ENCODE measurements around the gene CDT1.

Gene CDT1

DNA sequence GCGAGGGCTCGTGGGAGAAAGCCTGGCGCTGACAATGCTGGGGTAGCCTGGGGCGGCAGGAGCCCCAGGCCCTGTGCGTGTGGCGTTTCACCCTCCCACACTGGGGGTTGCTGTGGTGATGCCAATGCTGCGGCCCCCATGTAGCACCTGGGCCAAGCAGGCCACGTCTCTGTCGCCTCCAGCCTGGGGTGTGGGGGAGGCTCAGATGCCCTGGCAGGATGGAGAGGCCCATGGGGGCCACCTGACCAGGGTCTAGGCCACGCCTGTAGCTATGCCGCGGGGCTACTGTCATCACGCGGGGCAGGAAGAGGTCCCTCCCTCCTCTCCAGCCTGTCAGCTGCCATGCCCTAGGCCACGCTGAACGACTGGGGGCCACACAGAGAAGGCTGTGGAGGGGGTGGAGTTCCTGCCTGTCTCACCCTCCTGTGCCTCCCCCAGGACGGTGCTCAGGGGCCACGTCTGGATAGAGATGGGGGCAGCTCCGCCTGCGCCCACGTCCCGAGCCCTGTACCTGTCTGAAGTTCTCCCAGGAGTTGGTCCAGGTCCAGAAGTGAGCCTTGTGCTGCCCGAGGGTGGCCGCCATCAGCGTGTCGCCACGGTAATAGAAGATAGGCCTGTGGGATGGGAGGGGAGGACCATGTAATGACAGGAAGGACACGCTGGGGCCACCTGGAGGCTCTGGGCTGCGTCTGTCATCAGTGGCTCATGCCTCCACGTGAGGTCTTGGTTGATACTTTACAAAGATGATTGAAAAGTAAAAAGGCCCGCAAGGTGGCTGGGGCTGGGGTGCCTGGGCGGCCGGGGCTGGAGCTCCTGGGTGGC lies 20.9 kb downstream of the CDT1 start:
- no peak overlapping the region for H3K4me3 ChIP-seq (ENCODE audit: low read length)
- TF ChIP-seq, protein P1, sequence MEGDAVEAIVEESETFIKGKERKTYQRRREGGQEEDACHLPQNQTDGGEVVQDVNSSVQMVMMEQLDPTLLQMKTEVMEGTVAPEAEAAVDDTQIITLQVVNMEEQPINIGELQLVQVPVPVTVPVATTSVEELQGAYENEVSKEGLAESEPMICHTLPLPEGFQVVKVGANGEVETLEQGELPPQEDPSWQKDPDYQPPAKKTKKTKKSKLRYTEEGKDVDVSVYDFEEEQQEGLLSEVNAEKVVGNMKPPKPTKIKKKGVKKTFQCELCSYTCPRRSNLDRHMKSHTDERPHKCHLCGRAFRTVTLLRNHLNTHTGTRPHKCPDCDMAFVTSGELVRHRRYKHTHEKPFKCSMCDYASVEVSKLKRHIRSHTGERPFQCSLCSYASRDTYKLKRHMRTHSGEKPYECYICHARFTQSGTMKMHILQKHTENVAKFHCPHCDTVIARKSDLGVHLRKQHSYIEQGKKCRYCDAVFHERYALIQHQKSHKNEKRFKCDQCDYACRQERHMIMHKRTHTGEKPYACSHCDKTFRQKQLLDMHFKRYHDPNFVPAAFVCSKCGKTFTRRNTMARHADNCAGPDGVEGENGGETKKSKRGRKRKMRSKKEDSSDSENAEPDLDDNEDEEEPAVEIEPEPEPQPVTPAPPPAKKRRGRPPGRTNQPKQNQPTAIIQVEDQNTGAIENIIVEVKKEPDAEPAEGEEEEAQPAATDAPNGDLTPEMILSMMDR (conservative IDR thresholded peaks at IDR 0.05; ENCODE audit: low read depth, low read length), result no peak
- no peak for DNase-seq (ENCODE audit: low read depth)

DNA sequence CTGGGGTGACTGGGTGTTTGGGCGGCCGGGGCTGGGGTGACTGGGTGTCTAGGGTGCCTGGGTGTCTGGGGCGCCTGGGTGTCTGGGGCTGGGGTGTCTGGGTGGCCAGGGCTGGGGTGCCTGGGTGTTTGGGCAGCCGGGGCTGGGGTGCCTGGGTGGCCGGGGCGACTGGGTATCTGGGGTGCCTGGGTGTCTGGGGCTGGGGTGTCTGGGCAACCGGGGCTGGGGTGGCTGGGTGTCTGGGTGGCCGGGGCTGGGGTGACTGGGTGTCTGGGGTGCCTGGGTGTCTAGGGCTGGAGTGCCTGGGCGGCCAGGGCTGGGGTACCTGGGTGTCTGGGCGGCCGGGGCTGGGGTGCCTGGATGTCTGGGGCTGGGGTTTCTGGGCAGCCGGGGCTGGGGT lies 21.6 kb downstream of the CDT1 start:
- TF ChIP-seq, protein P1 (conservative IDR thresholded peaks at IDR 0.05; ENCODE audit: low read depth, low read length), result no peak
- DNase-seq (ENCODE audit: low read depth), result no peak
- no peak overlapping the region for H3K4me3 ChIP-seq (ENCODE audit: low read length)

- H3K4me3 ChIP-seq (ENCODE audit: low read length), result no peak overlapping the region
- TF ChIP-seq, protein P1 (conservative IDR thresholded peaks at IDR 0.05; ENCODE audit: low read depth, low read length), result no peak
- no peak for DNase-seq (ENCODE audit: low read depth)
These were observed 22.7 kb downstream of the CDT1 start for GRCh38 chr16:88826070-88826840.

DNA sequence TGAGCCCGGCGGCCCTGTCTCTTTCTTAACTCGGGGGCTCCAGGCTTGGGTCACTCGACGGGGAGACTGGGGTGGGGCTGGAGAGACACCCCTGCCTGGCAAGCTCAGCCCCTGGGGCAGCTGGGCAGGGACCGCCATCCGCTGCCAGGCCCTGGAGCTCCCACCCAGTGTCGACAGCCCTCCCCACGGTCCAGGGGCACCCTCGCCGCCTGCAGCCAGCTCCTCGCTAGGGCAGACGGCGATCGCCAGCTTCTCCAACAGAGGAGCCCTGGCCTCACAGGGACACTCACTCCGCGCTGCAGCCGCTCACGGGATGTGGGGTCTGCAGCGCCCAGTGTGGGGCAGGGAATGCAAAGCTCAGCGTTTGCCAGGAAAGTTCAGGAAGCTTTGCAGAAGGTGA lies 24.1 kb downstream of the CDT1 start:
- H3K4me3 ChIP-seq (ENCODE audit: low read length), result no peak overlapping the region
- DNase-seq (ENCODE audit: low read depth), result no peak
- TF ChIP-seq, protein P1 (conservative IDR thresholded peaks at IDR 0.05; ENCODE audit: low read depth, low read length), result no peak

DNA sequence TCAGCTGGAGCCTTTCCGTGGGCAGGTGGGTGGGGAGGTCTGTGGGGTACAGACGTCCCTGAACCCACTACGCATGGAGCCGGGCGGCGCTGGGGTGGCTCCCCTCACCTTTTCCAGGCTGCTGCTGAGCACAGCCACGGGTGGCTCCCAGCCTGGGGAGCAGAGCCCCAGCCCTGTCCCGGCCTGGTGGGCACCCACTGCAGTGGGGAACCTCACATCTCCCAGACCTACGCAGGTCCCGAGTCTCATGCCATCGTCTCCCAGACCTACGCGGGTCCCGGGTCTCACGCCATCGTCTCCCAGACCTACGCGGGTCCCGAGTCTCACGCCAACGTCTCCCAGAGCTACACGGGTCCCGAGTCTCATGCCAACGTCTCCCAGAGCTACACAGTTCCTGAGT lies 25.1 kb downstream of the CDT1 start:
- no peak for DNase-seq (ENCODE audit: low read depth)
- no peak overlapping the region for H3K4me3 ChIP-seq (ENCODE audit: low read length)
- TF ChIP-seq, protein P1 (conservative IDR thresholded peaks at IDR 0.05; ENCODE audit: low read depth, low read length), result no peak

- no peak overlapping the region for H3K4me3 ChIP-seq (ENCODE audit: low read length)
- DNase-seq (ENCODE audit: low read depth), result no peak
These were observed 26.7 kb downstream of the CDT1 start for GRCh38 chr16:88830258-88830657.

More at GRCh38 chr16:88830258-88830657, 26.7 kb downstream of the CDT1 start:
- TF ChIP-seq, protein P1 (conservative IDR thresholded peaks at IDR 0.05; ENCODE audit: low read depth, low read length), result no peak

All from retinal pigment epithelial cell (primary cell).